ENCODE measurements around the gene CAPN9. TPM values are rescaled to one million over a fixed set of nuclear protein-coding genes. Genes with fewer than 3 reads are reported as not detected.

Gene CAPN9
- total RNA-seq, 1 experiment from 2014 or later, result not detected

DNA sequence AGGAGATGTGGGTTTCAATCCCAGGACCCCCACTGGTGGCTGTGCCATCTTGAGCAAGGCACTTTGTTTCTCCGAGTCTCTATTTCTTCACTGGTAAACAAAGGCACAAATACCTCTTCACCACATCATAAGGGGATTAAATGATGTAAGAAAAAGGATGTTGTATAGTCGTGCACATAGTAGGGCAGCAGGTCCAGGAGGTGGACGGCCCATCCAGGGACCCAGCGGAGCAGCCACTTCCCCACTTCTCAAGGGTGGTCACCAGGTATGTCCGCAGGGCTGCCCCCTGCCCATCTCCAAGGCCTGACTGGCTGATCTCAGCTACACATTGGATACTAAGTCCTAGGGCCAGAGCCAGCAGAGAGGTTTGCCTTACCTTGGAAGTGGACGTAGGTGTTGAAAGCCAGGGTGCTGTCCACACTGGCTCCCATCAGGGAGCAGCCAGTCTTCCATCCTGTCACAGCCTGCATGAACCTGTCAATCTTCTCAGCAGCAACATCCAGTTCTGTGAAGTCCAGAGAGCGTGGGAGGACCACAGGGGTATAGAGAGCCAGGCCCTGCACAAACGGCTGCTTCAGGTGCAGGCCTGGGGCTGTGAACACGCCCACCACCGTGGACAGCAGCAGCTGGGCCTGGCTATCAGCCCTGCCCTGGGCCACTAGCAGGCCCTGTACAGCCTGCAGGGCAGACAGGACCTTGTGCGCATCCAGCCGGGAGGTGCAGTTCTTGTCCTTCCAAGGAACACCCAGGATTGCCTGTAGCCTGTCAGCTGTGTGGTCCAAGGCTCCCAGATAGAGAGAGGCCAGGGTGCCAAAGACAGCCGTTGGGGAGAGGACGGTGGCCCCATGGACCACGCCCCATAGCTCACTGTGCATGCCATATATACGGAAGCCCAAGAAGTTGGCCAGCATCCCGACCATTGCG lies 37.3 kb upstream of the CAPN9 start:
- no peak for DNase-seq
- Histone ChIP-seq H3K4me3 (ENCODE audit: low read length) (no peak overlapping the region), H3K79me2 (ENCODE audit: low read length) (no peaks in the 10 kb centered on the region), H3K4me2 (ENCODE audit: low read length) (no peak overlapping the region), H4K20me1 (ENCODE audit: low read length) (no peaks in the 10 kb centered on the region), H3F3A (ENCODE audit: low read length, unreplicated experiment) (no peaks in the 10 kb centered on the region), H3K27me3 (ENCODE audit: low read length) (no peaks in the 10 kb centered on the region), H3K4me1 (ENCODE audit: insufficient read depth, low read length) (peaks cover 11% of the 10 kb centered on the region), H3K27ac (ENCODE audit: low read length) (no peak overlapping the region), H3K9ac (ENCODE audit: low read length) (no peak overlapping the region), H2AFZ (ENCODE audit: low read length) (no peak overlapping the region), H3K36me3 (ENCODE audit: low read depth, low read length) (no peaks in the 10 kb centered on the region), H3K9me2 (replicated peaks; ENCODE audit: low read length) (no peaks in the 10 kb centered on the region), H3K9me3 (ENCODE audit: low read length) (no peaks in the 10 kb centered on the region)
- no TSS peak for BruUV-seq (replicated peaks)
- no peak for TF ChIP-seq EZH2phosphoT487 (IDR thresholded peaks at IDR 0.05; ENCODE audit: borderline replicate concordance, low read length)
- no peak for TF ChIP-seq CTCF (conservative IDR thresholded peaks at IDR 0.05; ENCODE audit: low read depth, low read length)
- no peak for TF ChIP-seq EZH2 (IDR thresholded peaks at IDR 0.05; ENCODE audit: low read length, unreplicated experiment)
- intact Hi-C loops (cut with micrococcal nuclease), result no loop called here
- no peak for ATAC-seq
- CTCF ChIA-PET, result no interaction called here
- POLR2A ChIA-PET (ENCODE audit: unreplicated experiment), result no interaction called here

DNA sequence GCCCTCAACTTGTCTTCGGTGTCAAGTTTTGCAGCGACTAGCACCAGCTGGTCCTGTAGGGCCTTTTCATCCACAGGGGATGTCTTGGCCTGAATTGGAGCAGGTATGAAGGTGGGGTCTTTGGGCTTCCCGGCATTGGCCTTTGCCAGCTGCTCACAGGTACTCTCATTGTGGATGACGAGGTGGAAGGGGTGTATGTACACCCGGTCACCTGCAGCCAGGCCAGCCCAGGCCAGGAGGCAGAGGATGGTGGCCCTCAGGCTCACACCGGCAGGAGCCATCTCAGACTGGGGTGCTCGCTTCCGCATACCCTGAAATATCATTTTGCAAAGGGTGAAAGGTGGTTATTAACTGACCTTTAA lies 36.7 kb upstream of the CAPN9 start:
- intact Hi-C loops (cut with micrococcal nuclease), result no loop called here

More for the DNA sequence above, 36.7 kb upstream of the CAPN9 start:
- ChIA-PET CTCF (no interaction called here), POLR2A (ENCODE audit: unreplicated experiment) (no interaction called here)
- no peaks in the 10 kb centered on the region for H3F3A ChIP-seq (ENCODE audit: low read length, unreplicated experiment)
- no peaks in the 10 kb centered on the region for H3K9me3 ChIP-seq (ENCODE audit: low read length)
- H3K9me2 ChIP-seq (replicated peaks; ENCODE audit: low read length), result no peaks in the 10 kb centered on the region
- no peaks in the 10 kb centered on the region for H3K27me3 ChIP-seq (ENCODE audit: low read length)
- H3K4me3 ChIP-seq (ENCODE audit: low read length), result no peak overlapping the region
- H4K20me1 ChIP-seq (ENCODE audit: low read length), result no peaks in the 10 kb centered on the region
- no TSS peak for BruUV-seq (replicated peaks)
- no peak overlapping the region for H3K27ac ChIP-seq (ENCODE audit: low read length)
- ATAC-seq (no peak), DNase-seq (no peak)
- H3K4me1 ChIP-seq (ENCODE audit: insufficient read depth, low read length), result peaks cover 11% of the 10 kb centered on the region
- H3K36me3 ChIP-seq (ENCODE audit: low read depth, low read length), result no peaks in the 10 kb centered on the region
- TF ChIP-seq EZH2 (IDR thresholded peaks at IDR 0.05; ENCODE audit: low read length, unreplicated experiment), result no peak
- no peak for TF ChIP-seq EZH2phosphoT487 (IDR thresholded peaks at IDR 0.05; ENCODE audit: borderline replicate concordance, low read length)
- TF ChIP-seq CTCF (conservative IDR thresholded peaks at IDR 0.05; ENCODE audit: low read depth, low read length), result no peak
- H3K79me2 ChIP-seq (ENCODE audit: low read length), result no peaks in the 10 kb centered on the region
- H2AFZ ChIP-seq (ENCODE audit: low read length), result no peak overlapping the region
- H3K4me2 ChIP-seq (ENCODE audit: low read length), result no peak overlapping the region
- H3K9ac ChIP-seq (ENCODE audit: low read length), result no peak overlapping the region
